NCI-H1436 treated with DMSO at 0.1 percent for 48 hours (cell line): Measurements from ENCODE around the gene TCFL5.

Source experiments
- DNase-seq: peaks from one replicate; lab custom pipeline; 2025; lab: John Stamatoyannopoulos, UW

The TCFL5 gene

DNA sequence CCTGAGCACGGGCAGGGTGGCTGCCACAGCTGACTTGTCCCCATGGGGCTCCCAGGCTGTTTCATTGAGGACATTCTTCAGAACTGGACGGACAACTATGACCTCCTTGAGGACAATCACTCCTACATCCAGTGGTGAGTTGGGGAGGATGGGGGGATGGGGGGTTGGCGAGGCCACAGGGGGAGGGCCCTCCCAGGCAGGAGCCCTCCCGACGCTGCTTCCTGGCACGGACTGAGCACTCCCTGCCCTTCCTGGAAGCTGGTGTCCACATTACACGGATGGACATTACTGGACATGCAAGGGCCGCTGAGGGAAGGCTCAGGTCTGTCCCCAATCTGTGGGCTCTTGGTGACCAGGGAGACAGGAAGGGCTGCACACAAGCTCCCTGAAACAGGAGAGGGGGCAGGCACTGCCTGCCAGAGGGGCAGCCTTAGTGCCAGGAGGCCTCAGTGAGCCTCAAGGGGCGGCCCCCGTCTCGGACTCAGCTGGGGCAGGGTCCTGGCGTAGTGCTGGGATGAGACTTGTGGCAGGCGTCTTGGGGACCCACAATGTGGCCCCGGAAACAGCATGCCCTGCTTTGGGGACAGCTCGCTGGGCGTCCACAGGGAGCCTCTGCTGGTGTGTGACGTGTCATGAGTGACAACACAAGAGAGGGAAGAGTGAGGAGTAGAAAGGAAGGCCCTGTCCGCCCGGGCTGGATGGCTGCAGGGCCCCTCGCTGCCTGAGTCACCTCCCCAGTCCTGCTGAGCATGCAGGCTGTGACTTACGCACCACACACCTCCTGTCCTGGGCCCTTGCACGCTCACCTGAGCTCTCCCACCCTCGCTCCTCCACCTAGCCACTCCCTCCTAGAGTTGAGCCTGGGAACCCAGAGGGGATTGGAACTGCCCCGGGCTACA is 51.8 kb downstream of the TCFL5 start:
- no peak for DNase-seq

DNA sequence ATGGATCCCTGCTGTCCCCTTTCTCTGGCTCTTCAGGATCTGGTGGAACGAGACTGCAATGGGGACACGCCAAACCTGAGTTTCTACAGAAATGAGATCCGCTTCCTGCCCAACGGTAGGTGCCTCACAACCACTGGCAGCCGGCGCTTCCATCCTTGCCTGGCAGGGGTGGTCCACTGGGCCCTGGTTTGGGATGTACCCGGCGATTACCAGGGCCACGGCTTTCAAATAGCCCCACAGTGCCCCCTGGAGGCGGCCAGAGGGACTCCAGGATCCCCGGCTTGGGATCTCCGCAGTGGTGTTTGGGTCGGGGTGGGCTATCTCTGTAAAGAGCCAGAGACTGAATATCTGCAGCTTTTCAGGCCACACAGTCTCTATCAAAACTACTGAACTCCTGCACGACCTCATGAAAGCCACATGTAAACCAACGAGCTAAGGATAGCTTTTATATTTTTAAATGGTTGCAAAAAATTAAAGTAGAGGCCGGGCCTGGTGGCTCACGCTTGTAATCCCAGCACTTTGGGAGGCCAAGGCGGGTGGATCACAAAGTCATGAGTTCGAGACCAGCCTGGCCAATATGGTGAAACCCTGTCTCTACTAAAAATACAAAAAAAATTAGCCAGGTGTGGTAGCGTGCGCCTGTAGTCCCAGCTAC is 53.3 kb downstream of the TCFL5 start:
- DNase-seq, result no peak

DNA sequence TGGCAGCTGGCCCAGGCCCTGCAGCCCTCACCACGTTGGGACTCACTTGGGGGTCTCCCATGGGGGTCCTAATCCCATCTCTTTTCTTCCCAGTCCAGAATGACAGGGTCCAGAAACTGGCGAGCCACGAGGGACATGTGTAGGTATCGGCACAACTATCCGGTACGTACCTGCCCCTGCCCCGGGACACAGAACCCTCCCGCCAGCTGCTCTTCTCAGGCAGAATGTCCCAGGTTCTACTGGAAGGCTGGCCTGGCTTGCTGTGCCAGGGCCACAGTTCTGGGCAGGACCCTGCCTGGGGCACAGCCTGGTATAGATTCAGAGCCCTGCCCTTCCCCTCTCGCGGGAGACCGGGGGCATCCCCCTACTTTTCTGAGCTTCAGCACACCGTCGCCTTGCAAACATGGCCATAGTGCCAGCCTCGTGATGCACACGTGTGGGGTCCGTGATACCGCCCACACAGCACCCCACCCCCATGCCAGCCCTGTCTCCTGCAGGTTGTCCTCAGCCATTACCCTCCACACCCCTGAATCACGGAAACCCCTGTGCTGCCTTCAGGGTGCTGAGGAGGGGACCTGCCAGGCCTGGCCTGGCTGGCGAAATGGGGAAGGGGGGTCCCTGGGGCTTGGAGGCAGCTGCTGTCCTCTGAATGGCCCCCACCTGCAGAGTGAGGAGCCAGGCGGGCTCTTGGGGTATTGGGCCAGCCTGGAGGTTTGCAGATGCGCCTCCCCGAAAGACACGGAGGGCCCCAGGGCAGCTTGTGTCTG is 54.0 kb downstream of the TCFL5 start:
- no peak for DNase-seq

DNA sequence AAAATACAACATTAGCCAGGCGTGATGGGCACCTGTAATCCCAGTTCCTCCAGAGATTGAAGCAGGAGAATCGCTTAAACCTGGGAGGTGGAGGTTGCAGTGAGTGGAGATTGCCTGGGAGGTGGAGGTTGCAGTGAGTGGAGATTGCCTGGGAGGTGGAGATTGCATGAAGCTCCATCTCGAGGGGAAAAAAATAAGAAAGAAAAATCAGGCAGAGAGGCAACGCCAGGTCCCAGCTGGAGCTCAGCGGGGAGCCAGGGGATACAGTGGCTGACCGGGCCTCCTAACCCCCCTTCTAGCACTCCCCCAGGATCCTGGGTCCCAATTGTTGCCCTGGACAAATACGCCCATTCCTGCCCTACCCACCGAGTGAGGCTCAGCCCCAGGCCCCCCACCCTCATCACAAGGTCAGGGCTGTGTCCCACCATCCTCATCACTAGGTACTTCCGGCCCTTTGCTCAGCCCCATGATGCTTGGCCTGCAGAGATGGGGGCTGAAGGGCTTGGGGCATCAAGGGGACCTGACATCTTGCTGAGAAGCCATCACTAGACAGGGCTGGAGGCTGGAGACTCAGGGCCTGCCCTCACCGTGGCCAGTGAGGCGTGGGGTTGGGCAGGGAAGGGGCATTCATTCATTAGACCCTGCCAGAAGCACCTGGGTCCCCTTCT is 55.1 kb downstream of the TCFL5 start:
- DNase-seq, result no peak

DNA sequence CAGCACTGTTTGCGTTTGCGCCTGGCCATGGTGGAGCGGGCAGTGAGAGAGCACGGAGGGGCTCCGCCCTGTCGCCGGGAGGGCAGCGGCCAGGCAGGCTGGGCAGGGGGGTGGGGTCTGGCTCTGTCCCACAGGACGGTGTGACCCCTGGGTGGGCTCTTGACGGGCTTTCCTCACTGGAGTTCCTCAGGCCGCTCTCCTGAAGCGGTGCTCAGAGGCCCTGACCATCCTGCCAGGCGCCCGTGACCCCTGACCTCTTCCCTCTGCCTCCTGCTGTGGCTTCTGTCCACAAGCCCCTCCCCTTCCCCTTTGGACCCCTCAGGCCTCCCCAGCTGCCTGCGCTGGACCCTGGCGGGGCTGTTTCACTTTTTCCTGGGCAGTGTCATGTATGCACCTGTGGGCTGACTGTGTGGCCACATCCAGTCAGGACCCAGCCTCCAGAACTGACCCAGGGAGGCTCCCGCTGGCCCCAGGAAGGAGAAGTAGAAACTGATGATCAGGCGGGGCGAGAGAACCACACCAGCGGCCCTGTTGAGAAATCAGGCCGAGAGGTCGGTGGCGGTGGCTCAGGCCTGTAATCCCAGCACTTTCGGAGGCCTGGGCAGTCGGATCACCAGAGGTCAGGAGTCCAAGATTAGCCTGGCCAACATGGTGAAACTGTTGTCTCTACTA is 55.8 kb downstream of the TCFL5 start:
- no peak for DNase-seq

GRCh38 chr20:62805155-62805710 is 56.4 kb downstream of the TCFL5 start:
- DNase-seq, result no peak

DNA sequence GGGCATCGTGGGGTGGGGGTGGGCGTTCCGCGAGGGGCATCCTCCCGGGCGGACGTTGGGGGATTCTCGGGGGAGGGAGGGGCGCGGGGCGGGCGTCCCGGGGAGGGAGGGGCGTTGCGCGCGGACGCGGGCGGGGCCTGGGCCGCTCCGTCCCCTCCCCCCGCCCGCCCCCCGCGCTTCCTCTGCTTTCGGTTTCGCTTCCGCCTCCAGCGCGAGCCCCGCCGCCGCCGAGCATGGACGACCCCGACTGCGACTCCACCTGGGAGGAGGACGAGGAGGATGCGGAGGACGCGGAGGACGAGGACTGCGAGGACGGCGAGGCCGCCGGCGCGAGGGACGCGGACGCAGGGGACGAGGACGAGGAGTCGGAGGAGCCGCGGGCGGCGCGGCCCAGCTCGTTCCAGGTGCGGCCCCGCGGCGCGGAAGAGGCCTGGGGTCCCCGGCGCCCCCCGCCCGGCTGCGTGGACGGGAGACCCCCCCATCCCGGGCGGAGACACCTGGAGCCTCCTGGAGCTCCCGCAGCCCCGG is 56.9 kb downstream of the TCFL5 start, which contains the start of gene OGFR:
Gene OGFR (plus strand): TSS at position 209 of the 528 bp plus-strand sequence. CDS start 25 bp downstream, at position 234.
- no peak for DNase-seq

- no peak for DNase-seq
These were observed 57.5 kb downstream of the TCFL5 start for GRCh38 chr20:62804021-62804626.

DNA sequence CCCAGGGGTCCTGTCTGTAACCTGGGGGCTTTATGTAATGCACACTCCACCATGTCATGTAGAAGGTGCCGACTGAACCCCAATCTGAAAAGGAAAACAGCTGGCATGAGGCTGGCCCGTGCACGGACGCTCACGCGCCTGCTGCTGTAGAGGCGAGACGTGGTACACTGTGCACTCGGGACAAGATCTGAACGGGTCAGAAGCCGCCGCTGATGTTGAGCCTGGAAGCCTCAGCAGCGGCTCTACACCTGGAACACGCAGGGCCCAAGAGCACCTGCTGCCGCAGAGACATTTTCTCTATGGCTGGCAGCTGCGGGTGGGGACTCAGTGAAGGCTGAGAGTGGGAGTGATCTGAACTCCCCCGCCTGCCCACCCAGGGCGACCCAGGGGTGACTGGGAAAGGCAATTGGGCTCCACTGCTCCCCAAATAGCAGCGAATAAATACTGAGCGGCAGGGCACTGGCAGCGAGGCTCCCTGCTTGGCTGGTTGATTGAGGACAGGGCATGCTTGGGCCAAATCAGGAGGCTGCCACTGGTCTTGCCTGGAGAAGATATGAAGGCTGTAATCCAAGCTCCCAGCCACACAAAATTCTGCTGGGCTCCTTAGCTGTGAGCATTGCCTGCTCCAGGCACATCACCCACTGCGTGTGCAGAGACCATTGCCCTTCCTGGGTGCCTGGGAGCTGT is 59.5 kb downstream of the TCFL5 start:
- DNase-seq, result no peak

DNA sequence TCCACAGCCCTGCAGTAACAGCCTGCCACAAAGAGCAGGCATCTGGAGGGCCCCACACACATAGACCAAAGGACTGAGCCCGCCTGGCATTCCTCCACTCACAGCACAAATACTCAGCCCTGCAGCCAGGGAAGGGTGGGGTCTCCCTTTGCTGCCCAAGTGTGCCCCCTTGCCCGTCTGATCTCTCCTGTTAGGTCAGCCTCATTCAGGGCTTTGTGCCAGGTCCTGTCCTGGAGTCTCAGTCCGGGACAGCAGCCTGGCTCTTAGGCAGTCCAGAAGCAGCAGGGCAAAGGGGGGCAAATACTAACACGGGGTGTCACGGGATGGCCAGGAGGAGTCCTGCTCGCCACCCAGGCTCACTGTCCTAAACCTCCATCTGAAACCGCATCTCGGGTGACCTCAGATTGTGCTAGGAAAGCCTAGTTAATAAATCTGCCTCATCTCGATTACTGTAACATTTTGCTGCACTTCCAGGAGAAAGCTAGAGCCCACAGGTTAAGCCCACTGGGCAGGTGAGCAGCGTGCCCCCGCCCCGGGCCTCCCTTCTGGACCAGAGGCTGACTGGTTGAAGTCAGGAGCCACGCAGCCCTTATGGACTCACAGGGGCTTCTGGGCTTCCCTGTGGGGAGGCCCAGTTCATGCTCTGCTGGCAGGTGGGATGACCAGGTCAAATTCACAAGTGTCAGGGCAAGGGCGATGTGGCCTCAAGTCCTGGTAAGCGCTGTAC is 60.2 kb downstream of the TCFL5 start:
- DNase-seq, result no peak

DNA sequence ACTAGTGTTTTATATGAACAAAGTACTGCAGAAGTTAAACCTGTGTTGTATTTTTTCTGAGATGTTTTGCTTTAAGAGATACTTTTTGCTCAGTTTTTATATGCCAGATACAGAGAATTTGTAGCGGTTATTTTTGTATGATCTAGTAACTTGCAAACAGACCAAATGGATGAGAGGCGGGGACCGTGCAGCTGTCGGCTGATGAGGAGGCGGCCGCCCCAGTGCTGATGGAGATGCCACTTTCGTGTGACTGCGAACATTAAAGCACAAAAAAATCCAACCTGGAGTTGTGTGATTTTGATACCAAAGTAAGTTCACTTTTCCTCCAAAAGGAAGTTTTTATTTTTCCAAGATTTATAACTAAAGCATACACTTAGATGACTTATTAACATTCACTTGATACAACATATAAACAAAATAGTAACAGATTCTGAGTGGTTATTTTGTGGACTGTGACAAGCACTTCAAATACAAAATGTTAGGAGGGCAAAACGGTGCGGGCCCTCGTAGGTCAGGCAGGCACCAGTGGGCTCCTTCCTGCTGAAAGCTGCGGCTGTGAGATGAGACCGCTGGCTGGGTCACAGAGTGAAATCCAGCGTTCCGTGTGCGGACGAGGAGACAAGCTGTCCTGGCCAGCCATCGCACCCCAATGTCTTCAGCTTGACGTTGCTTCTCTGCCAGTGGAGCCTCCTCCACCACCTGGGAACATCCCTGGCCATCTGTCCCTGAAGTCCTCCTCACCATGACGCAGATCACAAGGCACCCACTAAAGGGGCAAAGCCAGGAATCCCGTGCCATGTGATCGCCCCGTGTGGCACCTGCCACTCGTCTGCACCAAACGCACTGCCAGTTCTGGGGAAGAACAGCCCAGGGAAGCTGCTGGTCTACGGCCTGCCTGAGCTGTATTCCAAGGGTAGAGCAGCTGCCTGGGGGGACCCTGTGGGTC is 61.0 kb downstream of the TCFL5 start:
- DNase-seq, result no peak

GRCh38 chr20:62799873-62800272 is 61.7 kb downstream of the TCFL5 start:
- DNase-seq, result no peak

DNA sequence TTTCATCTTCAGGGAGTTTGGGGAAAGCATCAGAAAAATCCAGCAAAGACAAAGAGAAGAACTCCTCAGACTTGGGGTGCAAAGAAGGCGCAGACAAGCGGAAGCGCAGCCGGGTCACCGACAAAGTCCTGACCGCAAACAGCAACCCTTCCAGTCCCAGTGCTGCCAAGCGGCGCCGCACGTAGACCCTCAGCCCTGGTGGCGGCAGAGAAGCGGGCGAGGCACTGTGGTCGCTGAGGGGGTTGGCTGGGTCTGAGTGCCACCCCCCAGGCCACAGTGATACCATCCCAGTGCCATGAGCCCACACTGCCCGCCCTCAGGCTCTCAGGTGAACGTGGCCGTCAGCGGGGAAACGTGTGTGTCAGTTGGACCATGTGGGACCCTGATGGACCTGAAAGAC is 62.2 kb downstream of the TCFL5 start:
- DNase-seq, result no peak

DNA sequence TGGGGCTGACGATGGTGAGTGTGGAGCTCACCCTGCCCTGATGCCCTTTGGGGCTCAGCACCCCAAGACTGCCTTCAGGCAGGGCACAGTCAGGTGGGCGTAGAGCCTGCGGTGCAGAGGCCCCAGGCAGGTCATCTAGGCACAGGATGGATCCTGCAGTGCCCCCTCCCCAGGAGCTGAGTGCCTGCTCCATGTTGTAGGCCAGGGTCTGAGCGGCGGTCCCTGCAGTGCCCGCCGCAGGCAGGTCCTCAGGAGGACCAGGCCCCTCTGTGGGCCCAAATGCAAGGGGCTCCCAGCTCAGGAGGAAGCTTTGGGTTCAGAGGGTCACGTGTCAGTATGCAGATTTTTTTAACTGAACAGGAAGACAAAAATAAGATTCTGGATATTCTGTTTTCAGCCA is 62.6 kb downstream of the TCFL5 start:
- DNase-seq, result no peak

- DNase-seq, result no peak
These were observed 63.7 kb downstream of the TCFL5 start for GRCh38 chr20:62797671-62798532.

- no peak for DNase-seq
These were observed 64.7 kb downstream of the TCFL5 start for GRCh38 chr20:62796699-62797491.
